Prostate gland (tissue), 2 donors: Measurements from ENCODE around the gene STRIP1.
"Not testable (repeated sequence)": the region's sequence is repeated elsewhere in the genome, so short reads cannot be mapped to it uniquely, and the experiment has no call there.

Experiments used
- POLR2AphosphoS5 ChIP-seq: sonication (generic); formaldehyde crosslinking; IDR thresholded peaks from one replicate; pipeline ENCODE4 v1.6.1; 2017; ENCODE audit warnings: antibody characterized with exemption
- TF ChIP-seq, protein P1 (sequence below), 4 experiments: fragments of 200-600 bp in 2 of 4; fragments of 450-650 bp in 2 of 4; sonication (generic) in 2 of 4; IDR thresholded peaks; 1 replicate in 3 of 4; 2 replicates in 1 of 4; pipeline ENCODE4 v1.5.1; 2016 to 2019; ENCODE audit warnings: antibody characterized with exemption in 4 of 4, mild to moderate bottlenecking in 2 of 4, moderate library complexity in 2 of 4

- TF ChIP-seq, protein P1, sequence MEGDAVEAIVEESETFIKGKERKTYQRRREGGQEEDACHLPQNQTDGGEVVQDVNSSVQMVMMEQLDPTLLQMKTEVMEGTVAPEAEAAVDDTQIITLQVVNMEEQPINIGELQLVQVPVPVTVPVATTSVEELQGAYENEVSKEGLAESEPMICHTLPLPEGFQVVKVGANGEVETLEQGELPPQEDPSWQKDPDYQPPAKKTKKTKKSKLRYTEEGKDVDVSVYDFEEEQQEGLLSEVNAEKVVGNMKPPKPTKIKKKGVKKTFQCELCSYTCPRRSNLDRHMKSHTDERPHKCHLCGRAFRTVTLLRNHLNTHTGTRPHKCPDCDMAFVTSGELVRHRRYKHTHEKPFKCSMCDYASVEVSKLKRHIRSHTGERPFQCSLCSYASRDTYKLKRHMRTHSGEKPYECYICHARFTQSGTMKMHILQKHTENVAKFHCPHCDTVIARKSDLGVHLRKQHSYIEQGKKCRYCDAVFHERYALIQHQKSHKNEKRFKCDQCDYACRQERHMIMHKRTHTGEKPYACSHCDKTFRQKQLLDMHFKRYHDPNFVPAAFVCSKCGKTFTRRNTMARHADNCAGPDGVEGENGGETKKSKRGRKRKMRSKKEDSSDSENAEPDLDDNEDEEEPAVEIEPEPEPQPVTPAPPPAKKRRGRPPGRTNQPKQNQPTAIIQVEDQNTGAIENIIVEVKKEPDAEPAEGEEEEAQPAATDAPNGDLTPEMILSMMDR (IDR thresholded peaks at IDR 0.05): not testable (repeated sequence)
- TF ChIP-seq POLR2AphosphoS5: not testable (repeated sequence)
Observed at GRCh38 chr1:110030687-110031086, 3.7 kb upstream of the STRIP1 start.
